Hepatocyte (in vitro differentiated cells): ENCODE data around the gene SLC15A3. TPM values are rescaled to one million over a fixed set of nuclear protein-coding genes. Genes with fewer than 3 reads are reported as not detected.

ENCODE experiments used
- DNase-seq: peaks from one replicate; pipeline ENCODE4 v3.0.0-alpha.2; 2016; ENCODE audit warnings: low spot score
- H2AFZ ChIP-seq: fragments of 200-600 bp; sonication (generic); 2 replicates; pipeline ENCODE4 v1.6.0; 2016; ENCODE audit warnings: antibody characterized with exemption, mild to moderate bottlenecking
- H3K27ac ChIP-seq: fragments of 200-600 bp; sonication (generic); 2 replicates; pipeline ENCODE4 v1.5.1; 2016; ENCODE audit warnings: mild to moderate bottlenecking
- H3K27me3 ChIP-seq: fragments of 200-600 bp; sonication (generic); 2 replicates; pipeline ENCODE4 v1.6.1; 2016
- H3K36me3 ChIP-seq: fragments of 200-600 bp; sonication (generic); replicated peaks from 2 replicates; pipeline ENCODE4 v1.5.1; 2016; ENCODE audit warnings: low read depth; ENCODE audit not compliant: insufficient read depth
- H3K4me1 ChIP-seq: fragments of 200-600 bp; sonication (generic); 2 replicates; pipeline ENCODE4 v1.5.1; 2016; ENCODE audit warnings: mild to moderate bottlenecking, moderate library complexity; ENCODE audit not compliant: insufficient read depth
- H3K4me2 ChIP-seq: fragments of 200-600 bp; sonication (generic); 2 replicates; pipeline ENCODE4 v1.6.0; 2016
- H3K4me3 ChIP-seq: fragments of 200-600 bp; sonication (generic); 2 replicates; pipeline ENCODE4 v1.5.1; 2016; ENCODE audit warnings: mild to moderate bottlenecking
- H3K79me2 ChIP-seq: fragments of 200-600 bp; sonication (generic); 2 replicates; pipeline ENCODE4 v1.6.0; 2017; ENCODE audit warnings: mild to moderate bottlenecking
- H3K9me2 ChIP-seq: fragments of 200-600 bp; sonication (generic); replicated peaks from 2 replicates; pipeline ENCODE4 v1.6.0; 2017; ENCODE audit warnings: mild to moderate bottlenecking; ENCODE audit not compliant: insufficient read depth
- H3K9me3 ChIP-seq: fragments of 200-600 bp; sonication (generic); 2 replicates; pipeline ENCODE4 v1.5.1; 2016; ENCODE audit warnings: low read depth, mild to moderate bottlenecking
- H4K20me1 ChIP-seq: fragments of 200-600 bp; sonication (generic); 2 replicates; pipeline ENCODE4 v1.6.0; 2016; ENCODE audit warnings: mild to moderate bottlenecking; ENCODE audit not compliant: insufficient read depth, poor library complexity, severe bottlenecking
- CTCF ChIP-seq: fragments of 200-600 bp; sonication (generic); IDR thresholded peaks from 2 replicates; pipeline ENCODE4 v1.5.1; 2016; ENCODE audit warnings: antibody characterized with exemption, mild to moderate bottlenecking; ENCODE audit not compliant: poor library complexity
- EZH2 ChIP-seq: fragments of 200-600 bp; sonication (generic); IDR thresholded peaks from 2 replicates; pipeline ENCODE4 v1.6.1; 2016; ENCODE audit warnings: antibody characterized with exemption, mild to moderate bottlenecking, borderline replicate concordance
- EZH2phosphoT487 ChIP-seq: fragments of 200-600 bp; sonication (generic); IDR thresholded peaks from one replicate; pipeline ENCODE4 v1.6.1; 2018; ENCODE audit warnings: antibody characterized with exemption, mild to moderate bottlenecking, low read depth, moderate library complexity; ENCODE audit not compliant: unreplicated experiment, severe bottlenecking
- WGBS: methylation state at CpG from one replicate; pipeline ENCODE4 v1.1.6; 2016; ENCODE audit warnings: low lambda C conversion rate; ENCODE audit errors: missing lambda C conversion rate; 5-methylcytosine and 5-hydroxymethylcytosine counted together
- polyA plus RNA-seq: library from polyadenylated mRNA; unstranded; fragments of >200 nt; fragmentation: Nextera tagmentation; extraction: Ambion mirVana; gene quantifications from 2 replicates; pipeline ENCODE4 v1.2.1, GENCODE V29; 2016
- total RNA-seq: library from RNA; depleted of rRNA; stranded (reverse); fragments of >200 nt; gene quantifications from 2 replicates; pipeline ENCODE4 v1.2.3, GENCODE V29; 2014

Gene SLC15A3
- total and polyA plus RNA-seq, 2 experiments from 2014 or later = 0.56 to 3.3 TPM

GRCh38 chr11:60905047-60905446 is 46.9 kb downstream of the SLC15A3 start:
- Histone ChIP-seq H3K9me2 (no peaks in the 10 kb centered on the region), H3K79me2 (peaks cover 37% of the 10 kb centered on the region), H2AFZ (peak overlapping the region; percentile 8), H3K9me3 (no peaks in the 10 kb centered on the region), H3K4me2 (peak overlapping the region; percentile 89), H3K4me1 (peaks cover 14% of the 10 kb centered on the region), H4K20me1 (peaks cover 16% of the 10 kb centered on the region), H3K36me3 (no peaks in the 10 kb centered on the region), H3K27ac (peak overlapping the region; percentile 91), H3K27me3 (no peaks in the 10 kb centered on the region), H3K4me3 (peak overlapping the region; percentile 52)
- WGBS = 50% methylated on average over 6 of the region's 6 CpGs
- no peak for DNase-seq
- TF ChIP-seq EZH2phosphoT487 = no peak
- TF ChIP-seq CTCF = no peak
- TF ChIP-seq EZH2 = no peak

- Histone ChIP-seq H4K20me1 (peaks cover 16% of the 10 kb centered on the region), H3K9me3 (no peaks in the 10 kb centered on the region), H3K27me3 (no peaks in the 10 kb centered on the region), H3K4me2 (no peak overlapping the region), H3K79me2 (peaks cover 37% of the 10 kb centered on the region), H3K4me3 (no peak overlapping the region), H3K4me1 (peaks cover 14% of the 10 kb centered on the region), H3K27ac (no peak overlapping the region), H3K9me2 (no peaks in the 10 kb centered on the region), H2AFZ (no peak overlapping the region), H3K36me3 (no peaks in the 10 kb centered on the region)
- no peak for DNase-seq
- WGBS = 99% methylated on average over 11 of the region's 11 CpGs
- TF ChIP-seq EZH2phosphoT487 (no peak), CTCF (no peak), EZH2 (no peak)
Observed at GRCh38 chr11:60902625-60903024, 49.4 kb downstream of the SLC15A3 start.

GRCh38 chr11:60900673-60901404 is 51.1 kb downstream of the SLC15A3 start:
- no peak overlapping the region for H2AFZ ChIP-seq
- peaks cover 35% of the 10 kb centered on the region for H3K79me2 ChIP-seq
- TF ChIP-seq EZH2phosphoT487 (no peak), EZH2 (no peak), CTCF (no peak)
- peaks cover 16% of the 10 kb centered on the region for H4K20me1 ChIP-seq
- no peaks in the 10 kb centered on the region for H3K36me3 ChIP-seq
- H3K4me3 ChIP-seq = no peak overlapping the region
- no peaks in the 10 kb centered on the region for H3K9me3 ChIP-seq
- H3K4me1 ChIP-seq = peaks cover 14% of the 10 kb centered on the region
- no peak overlapping the region for H3K27ac ChIP-seq
- H3K27me3 ChIP-seq = no peaks in the 10 kb centered on the region
- 93% methylated on average over 13 of the region's 13 CpGs for WGBS
- DNase-seq = no peak
- no peaks in the 10 kb centered on the region for H3K9me2 ChIP-seq
- H3K4me2 ChIP-seq = no peak overlapping the region

GRCh38 chr11:60899977-60900376 is 52.0 kb downstream of the SLC15A3 start:
- no peak overlapping the region for H3K4me2 ChIP-seq
- H3K36me3 ChIP-seq = no peaks in the 10 kb centered on the region
- 92% methylated on average over 4 of the region's 4 CpGs for WGBS
- TF ChIP-seq EZH2 = no peak
- no peak for TF ChIP-seq CTCF
- no peak for TF ChIP-seq EZH2phosphoT487
- peaks cover 27% of the 10 kb centered on the region for H3K79me2 ChIP-seq
- peaks cover 12% of the 10 kb centered on the region for H4K20me1 ChIP-seq
- H3K27me3 ChIP-seq = no peaks in the 10 kb centered on the region
- no peak overlapping the region for H2AFZ ChIP-seq
- H3K9me2 ChIP-seq = no peaks in the 10 kb centered on the region
- H3K27ac ChIP-seq = no peak overlapping the region
- H3K4me3 ChIP-seq = no peak overlapping the region
- DNase-seq = no peak
- no peaks in the 10 kb centered on the region for H3K9me3 ChIP-seq
- peaks cover 8% of the 10 kb centered on the region for H3K4me1 ChIP-seq
